Mononuclear cell (primary cell): ENCODE results near the gene STX17. TPM values are rescaled to one million over a fixed set of nuclear protein-coding genes. Genes with fewer than 3 reads are reported as not detected.

Source experiments
- total RNA-seq: library from RNA; depleted of rRNA; stranded (reverse); fragments of >200 nt; gene quantifications from one replicate; pipeline ENCODE4 v1.2.3, GENCODE V29; 2012

STX17 gene
- total RNA-seq, 1 donor = 25.4 TPM

Other genes starting within 250 kb of the STX17 start
- gene NR4A3, start 84.8 kb upstream of the STX17 start, total RNA-seq = 18.5 TPM
- gene ERP44, start 192.3 kb downstream of the STX17 start, total RNA-seq = 18.2 TPM
- gene INVS, start 192.6 kb downstream of the STX17 start, total RNA-seq = 13.9 TPM